Measurements from ENCODE around the gene SLC39A2.
"Not testable (repeated sequence)": the region's sequence is repeated elsewhere in the genome, so short reads cannot be mapped to it uniquely, and the experiment has no call there.

SLC39A2 gene

DNA sequence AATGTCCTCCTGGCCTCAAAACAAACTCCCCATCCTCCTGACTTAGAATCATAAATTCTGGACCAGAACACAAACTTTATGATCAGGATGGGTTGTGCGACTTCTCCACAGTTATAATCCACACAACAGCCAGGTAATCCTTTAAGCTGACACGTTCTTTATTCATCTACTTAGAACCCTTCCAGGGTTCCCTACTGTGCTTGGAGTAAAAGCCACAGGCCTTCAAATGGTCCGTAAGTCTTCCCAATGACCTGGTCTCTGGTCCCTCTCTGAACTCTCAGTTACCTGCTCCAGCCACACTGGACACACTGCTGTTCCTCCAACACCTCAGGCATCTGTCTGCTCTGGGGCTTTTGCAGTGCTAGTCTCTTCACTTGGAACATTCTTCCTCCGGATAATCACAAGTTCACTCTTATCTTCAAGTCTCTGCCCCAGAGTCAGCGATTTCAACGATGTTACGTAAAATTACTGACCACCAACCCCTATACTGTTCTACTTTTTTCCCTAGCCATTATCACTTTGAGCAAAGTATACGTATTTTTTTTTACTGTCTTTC, 41.4 kb downstream of the SLC39A2 start:
- TF ChIP-seq, protein P1, sequence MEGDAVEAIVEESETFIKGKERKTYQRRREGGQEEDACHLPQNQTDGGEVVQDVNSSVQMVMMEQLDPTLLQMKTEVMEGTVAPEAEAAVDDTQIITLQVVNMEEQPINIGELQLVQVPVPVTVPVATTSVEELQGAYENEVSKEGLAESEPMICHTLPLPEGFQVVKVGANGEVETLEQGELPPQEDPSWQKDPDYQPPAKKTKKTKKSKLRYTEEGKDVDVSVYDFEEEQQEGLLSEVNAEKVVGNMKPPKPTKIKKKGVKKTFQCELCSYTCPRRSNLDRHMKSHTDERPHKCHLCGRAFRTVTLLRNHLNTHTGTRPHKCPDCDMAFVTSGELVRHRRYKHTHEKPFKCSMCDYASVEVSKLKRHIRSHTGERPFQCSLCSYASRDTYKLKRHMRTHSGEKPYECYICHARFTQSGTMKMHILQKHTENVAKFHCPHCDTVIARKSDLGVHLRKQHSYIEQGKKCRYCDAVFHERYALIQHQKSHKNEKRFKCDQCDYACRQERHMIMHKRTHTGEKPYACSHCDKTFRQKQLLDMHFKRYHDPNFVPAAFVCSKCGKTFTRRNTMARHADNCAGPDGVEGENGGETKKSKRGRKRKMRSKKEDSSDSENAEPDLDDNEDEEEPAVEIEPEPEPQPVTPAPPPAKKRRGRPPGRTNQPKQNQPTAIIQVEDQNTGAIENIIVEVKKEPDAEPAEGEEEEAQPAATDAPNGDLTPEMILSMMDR (IDR thresholded peaks at IDR 0.05): no peak
- Histone ChIP-seq H3K4me1 (ENCODE audit: control insufficient read depth in 1 of 2, insufficient read depth in 1 of 2, low read depth in 1 of 2, low read length in 1 of 2) (no peaks in the 10 kb centered on the region), H3K9me3 (no peaks in the 10 kb centered on the region), H3K36me3 (no peaks in the 10 kb centered on the region), H3K4me3 (ENCODE audit: low read depth in 1 of 2, low read length in 1 of 2) (no peak overlapping the region), H3K27me3 (peaks cover 37% of the 10 kb centered on the region), H3K27ac (no peak overlapping the region)

DNA sequence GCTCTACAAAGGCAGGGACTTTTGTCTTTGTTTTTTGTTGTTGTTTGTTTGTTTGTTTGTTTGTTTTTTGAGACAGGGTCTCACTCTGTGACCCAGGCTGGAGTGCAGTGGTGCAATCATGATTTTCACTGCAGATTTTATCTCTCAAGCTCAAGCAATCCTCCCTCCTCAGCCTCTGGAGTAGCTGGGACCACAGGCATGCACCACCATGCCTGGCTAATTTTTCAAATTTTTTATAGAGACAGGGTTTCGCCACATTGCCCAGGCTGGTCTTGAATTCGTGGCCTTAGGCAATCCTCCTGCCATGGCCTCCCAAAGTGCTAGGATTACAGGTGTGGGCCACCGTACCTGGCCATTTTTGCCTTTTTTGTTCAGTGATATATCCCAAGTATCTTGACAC, 41.8 kb downstream of the SLC39A2 start:
- H3K27ac ChIP-seq: not testable (repeated sequence)

DNA sequence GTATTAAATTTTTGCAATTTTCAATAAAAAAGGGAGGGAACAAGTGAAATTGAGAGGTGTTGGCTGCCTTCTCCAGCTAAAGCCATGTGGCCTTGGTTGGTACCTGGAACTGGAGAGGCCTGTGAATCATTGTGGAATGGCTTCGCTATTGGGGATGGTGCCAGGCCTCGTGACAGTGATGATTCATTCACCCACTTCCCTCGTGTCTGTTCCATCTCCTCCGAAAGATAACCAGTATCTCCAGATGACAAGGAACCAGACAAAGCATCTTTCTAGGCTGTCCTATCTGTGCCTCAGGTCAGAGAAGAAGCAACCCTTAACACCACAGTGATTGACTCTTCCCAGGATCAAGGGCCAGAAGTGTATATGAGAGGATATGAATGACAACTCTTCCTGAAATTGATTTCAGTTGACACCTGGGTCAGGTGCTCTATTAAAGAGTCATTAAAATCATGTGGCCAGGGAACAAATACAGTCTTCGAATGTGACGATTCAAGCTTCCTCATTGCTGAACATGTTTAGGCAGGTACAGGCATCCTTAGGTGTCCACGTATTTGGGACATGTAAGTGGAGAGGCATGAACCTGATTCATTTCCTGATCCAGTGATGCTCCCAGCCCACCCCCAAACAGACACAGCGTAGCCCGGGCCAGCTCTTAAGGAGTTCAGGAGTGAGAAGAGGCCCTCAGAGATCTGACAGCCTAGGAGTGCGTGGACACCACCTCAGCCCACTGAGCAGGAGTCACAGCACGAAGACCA, 42.8 kb downstream of the SLC39A2 start, which contains the start of gene RNASE7:
Gene RNASE7 (plus strand): TSS at position 687 of the 758 bp plus-strand sequence. CDS start 631 bp downstream, outside the sequence.
- Histone ChIP-seq H3K9me3 (no peaks in the 10 kb centered on the region), H3K27me3 (peaks cover 37% of the 10 kb centered on the region), H3K4me1 (ENCODE audit: control insufficient read depth in 1 of 2, insufficient read depth in 1 of 2, low read depth in 1 of 2, low read length in 1 of 2) (no peaks in the 10 kb centered on the region), H3K27ac (no peak within 1 kb of the TSS), H3K4me3 (ENCODE audit: low read depth in 1 of 2, low read length in 1 of 2) (no peak within 1 kb of the TSS), H3K36me3 (no peaks in the 10 kb centered on the region)
- TF ChIP-seq, protein P1 (IDR thresholded peaks at IDR 0.05): no peak

More for the DNA sequence above, 41.8 kb downstream of the SLC39A2 start:
- not testable (repeated sequence) for H3K9me3 ChIP-seq; H3K4me3 ChIP-seq (ENCODE audit: low read depth in 1 of 2, low read length in 1 of 2); H3K36me3 ChIP-seq; H3K4me1 ChIP-seq (ENCODE audit: control insufficient read depth in 1 of 2, insufficient read depth in 1 of 2, low read depth in 1 of 2, low read length in 1 of 2)
- peaks cover 37% of the 10 kb centered on the region for H3K27me3 ChIP-seq

DNA sequence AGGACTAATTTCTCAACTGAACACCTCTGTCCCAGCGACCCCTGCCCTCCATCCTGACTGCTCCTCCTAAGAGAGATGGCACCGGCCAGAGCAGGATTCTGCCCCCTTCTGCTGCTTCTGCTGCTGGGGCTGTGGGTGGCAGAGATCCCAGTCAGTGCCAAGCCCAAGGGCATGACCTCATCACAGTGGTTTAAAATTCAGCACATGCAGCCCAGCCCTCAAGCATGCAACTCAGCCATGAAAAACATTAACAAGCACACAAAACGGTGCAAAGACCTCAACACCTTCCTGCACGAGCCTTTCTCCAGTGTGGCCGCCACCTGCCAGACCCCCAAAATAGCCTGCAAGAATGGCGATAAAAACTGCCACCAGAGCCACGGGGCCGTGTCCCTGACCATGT, 43.8 kb downstream of the SLC39A2 start:
- H3K27ac ChIP-seq: no peak overlapping the region
- no peaks in the 10 kb centered on the region for H3K36me3 ChIP-seq
- peaks cover 37% of the 10 kb centered on the region for H3K27me3 ChIP-seq
- H3K4me1 ChIP-seq (ENCODE audit: control insufficient read depth in 1 of 2, insufficient read depth in 1 of 2, low read depth in 1 of 2, low read length in 1 of 2): no peaks in the 10 kb centered on the region
- H3K4me3 ChIP-seq (ENCODE audit: low read depth in 1 of 2, low read length in 1 of 2): no peak overlapping the region
- no peaks in the 10 kb centered on the region for H3K9me3 ChIP-seq
- TF ChIP-seq, protein P1 (IDR thresholded peaks at IDR 0.05): no peak

DNA sequence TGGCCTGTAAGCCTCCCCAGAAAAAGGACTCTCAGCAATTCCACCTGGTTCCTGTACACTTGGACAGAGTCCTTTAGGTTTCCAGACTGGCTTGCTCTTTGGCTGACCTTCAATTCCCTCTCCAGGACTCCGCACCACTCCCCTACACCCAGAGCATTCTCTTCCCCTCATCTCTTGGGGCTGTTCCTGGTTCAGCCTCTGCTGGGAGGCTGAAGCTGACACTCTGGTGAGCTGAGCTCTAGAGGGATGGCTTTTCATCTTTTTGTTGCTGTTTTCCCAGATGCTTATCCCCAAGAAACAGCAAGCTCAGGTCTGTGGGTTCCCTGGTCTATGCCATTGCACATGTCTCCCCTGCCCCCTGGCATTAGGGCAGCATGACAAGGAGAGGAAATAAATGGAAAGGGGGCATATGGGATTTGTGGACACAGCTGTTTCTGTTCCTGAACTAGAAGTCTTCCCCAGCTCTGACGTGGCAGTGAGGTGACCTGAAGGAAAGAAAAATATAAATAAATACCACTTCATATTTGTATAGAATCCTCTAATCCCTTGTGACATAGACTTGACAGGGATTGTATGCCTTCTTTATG, 44.4 kb downstream of the SLC39A2 start:
- H3K4me1 ChIP-seq (ENCODE audit: control insufficient read depth in 1 of 2, insufficient read depth in 1 of 2, low read depth in 1 of 2, low read length in 1 of 2): no peaks in the 10 kb centered on the region
- peaks cover 37% of the 10 kb centered on the region for H3K27me3 ChIP-seq
- no peak overlapping the region for H3K4me3 ChIP-seq (ENCODE audit: low read depth in 1 of 2, low read length in 1 of 2)
- no peaks in the 10 kb centered on the region for H3K9me3 ChIP-seq
- TF ChIP-seq, protein P1 (IDR thresholded peaks at IDR 0.05): no peak
- H3K36me3 ChIP-seq: no peaks in the 10 kb centered on the region
- no peak overlapping the region for H3K27ac ChIP-seq

All from neutrophil (primary cell).